Left renal pelvis (tissue), 4 donors: ENCODE measurements around the gene ZNF44. TPM values are rescaled to one million over a fixed set of nuclear protein-coding genes. Genes with fewer than 3 reads are reported as not detected.
"Not testable (repeated sequence)": the region's sequence is repeated elsewhere in the genome, so short reads cannot be mapped to it uniquely, and the experiment has no call there.

Experiments
- DNase-seq, 4 donors: peaks; one replicate each; pipeline ENCODE4 v3.0.0-alpha.2; 2013; ENCODE audit warnings: low read depth in 4 of 4, low spot score in 3 of 4
- polyA plus RNA-seq, 4 donors: library from polyadenylated mRNA; unstranded; fragments of 120-200 nt; gene quantifications; one replicate each; pipeline ENCODE4 v1.2.1, GENCODE V29; 2013; ENCODE audit not compliant: insufficient read length in 4 of 4

ZNF44 gene
- polyA plus RNA-seq, result 10 to 100 TPM; 11.4 to 58.2 (median 52.7) TPM

DNA sequence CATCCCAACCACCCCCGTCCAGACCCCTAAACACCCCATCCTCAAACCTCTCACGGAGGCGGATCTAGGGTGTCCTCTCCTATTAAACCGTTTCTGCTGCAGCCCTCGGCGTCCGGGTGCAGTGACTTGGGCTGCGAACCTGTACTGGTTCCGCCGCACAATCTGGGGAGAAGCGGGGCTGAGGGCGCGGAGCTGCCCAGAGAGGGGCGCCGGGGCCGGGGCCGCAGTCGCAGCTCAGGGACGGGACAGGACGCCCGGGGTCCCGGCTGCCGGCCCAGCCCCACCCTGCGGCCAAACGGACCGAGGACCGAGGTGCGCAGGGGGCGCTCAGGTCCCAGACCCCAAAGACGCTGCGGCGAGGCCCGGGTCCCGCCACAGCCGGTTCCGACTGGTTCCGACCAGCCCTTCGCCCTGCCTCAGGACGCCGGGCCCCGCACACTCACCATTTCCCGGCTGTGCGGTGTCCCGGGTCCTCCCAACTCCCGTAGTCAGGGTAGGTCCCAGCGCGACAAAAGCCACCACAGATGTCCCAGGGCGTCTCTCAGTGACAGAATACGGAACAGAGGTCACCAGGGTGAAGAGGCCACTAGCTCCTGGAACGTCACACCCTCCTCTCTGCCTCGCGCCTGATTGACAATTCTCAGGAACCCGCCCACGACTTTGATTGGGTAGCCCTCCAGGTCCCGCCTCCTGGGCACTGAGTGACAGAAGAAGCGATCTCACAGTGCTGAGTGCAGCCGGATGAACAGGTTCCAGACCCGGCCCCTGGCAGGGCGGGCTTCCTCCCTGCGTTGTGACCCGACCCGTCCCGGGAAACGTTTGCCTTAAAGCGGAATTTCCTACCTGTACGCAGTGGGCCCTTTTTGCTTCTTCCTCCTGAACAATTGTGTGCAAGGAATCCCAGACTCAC, at the start of gene ZNF44:
Gene ZNF44 (minus strand): TSS at position 635 of the 910 bp plus-strand sequence. CDS start 189 bp downstream, at position 446.
- DNase-seq, result peak; percentile 90 to 96 (median 94)

DNA sequence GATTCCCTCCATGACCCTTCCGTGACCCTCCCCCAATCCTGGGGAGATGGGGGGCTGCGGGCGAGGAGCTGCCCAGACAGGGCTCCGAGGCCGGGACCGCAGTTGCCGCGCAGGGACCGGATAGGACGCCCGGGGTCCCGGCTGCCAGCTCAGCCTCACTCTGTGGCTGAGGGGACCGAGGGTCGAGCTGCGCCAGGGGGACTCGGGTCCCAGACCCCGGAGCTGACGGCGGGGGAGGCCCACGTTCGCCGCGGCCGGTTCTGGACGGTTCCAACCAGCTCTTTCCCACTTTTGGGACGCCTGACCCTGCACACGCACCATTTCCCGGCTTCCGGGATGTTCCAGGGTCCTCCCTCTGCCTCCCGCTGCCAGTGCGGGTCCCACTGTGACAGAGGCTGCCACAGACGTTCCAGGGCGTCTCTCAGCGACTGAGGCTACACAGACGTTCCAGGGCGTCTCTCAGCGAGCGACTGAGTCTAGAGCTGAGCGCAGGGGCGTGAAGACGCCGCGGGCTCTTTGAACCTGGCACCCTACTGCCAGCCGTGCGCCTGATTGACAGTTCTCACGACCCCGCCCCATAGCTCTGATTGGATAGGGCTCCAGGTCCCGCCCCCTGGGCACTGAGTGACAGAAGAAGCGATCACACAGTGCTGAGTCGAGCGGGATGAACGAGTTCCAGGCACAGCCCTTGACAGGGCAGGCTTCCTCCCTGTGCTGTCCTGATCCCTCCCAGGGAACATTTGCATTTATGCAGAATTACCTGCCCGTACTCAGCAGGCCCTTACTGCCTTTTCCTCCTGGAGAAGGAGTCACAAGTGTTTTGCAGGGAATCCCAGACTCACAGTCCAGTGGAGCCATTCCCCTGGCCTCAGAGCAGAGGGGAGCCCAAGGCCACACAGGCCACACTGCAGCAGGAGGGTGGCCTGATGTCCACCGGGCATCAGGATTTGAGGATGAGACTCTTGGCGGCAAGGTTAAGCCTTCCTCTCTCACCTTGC, 38.8 kb upstream of the ZNF44 start, which contains the start of gene ZNF563:
Gene ZNF563 (minus strand): TSS at position 472 of the 998 bp plus-strand sequence. CDS start 151 bp downstream, at position 321.
- peak; percentile 88 to 91 (median 90) for DNase-seq

DNA sequence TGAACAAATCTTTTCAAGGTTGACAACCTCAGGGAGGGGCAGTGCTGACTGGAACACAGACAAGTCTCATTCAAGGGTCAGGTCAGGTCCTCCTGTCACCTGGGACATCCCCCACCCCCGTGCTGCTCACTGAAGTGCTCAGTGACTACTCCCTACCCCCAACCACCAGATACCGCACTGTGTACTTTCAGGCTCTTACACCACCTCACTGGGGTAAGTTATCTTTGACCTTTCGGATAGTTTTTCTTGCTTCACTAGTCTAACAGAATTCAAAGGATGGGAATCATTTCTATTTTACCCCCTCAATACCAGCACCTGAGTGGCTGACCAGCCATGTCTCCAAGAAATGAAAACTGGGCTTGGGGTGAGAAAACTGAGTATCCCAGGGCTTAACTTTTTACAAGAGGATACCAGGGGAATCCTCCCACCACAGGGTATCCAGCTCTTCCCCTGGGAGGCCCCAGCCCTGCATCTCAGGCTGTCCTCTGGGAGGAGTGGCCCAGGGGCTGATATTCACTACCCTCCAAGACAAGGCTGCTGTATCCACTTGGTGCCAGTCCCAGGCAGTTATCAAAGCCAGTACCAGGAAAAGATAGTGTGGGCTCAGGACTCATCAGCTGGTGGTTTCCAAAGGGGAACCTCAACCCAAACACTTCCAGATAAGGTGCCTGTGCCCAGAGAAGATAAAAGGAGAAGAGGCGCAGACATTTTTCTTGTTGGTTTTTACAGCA, 36.7 kb upstream of the ZNF44 start:
- DNase-seq, result no peak

DNA sequence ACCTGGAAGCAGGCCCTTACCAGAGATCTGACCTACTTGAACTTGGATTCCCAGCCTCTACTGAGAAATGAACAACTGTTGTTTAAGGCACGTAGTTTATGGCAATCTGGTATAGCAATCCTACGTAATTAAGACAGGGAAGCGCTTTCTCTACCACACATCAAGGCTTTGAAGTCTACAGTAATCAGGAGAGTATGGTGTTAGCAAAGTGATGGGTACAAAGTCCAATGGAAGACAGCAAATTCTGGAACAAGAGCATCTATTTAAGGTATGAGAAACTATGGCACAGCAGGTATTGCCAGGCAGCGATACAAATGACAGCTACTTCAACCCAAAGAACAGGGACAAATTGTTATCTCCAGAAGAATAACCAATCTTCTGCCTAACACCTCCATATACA, 35.7 kb upstream of the ZNF44 start:
- DNase-seq, result no peak

DNA sequence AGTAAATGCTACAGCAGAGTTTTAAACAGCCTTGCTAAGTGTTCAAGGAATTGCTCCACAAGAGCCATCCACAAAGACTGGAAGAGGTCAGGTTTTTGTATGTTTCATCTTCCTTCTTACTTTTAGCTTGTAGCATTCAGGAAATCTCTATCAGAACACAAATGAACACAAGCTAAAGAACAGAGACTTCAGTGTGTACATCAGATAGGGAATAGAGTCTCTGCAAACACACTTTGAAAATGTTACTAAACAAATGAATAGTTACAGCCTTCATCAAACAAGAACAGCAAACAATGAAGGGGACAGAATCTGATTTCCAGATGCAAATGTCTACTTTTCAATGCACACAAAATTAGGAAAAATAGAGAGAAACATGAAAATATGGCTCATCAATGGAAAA, 31.0 kb upstream of the ZNF44 start:
- DNase-seq, result no peak

DNA sequence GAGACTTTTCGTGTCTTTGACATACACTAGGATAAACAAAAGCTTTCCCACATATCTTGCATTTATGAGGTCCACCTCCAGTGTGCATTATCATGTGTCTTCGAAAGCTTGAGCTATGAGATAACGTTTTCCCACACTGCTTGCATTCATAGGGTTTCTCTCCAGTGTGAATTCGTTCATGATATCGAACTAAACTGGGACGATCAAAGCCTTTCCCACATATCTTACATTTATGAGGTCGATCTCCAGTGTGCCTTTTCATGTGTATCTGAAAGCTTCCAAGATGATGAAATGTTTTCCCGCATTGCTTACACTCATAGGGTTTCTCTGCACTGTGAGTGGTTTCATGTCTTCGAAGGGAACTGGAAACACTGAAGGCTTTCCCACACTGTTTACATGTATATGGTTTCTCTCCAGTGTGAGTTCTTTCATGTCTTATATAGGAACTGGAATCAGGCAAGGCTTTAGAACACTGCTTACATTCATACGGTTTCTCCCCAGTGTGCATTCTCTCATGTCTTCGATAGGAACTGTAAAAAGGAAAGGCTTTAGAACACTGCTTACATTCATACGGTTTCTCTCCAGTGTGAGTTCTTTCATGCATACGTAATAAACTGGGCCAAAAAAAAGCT, 24.2 kb upstream of the ZNF44 start:
- DNase-seq, result no peak

DNA sequence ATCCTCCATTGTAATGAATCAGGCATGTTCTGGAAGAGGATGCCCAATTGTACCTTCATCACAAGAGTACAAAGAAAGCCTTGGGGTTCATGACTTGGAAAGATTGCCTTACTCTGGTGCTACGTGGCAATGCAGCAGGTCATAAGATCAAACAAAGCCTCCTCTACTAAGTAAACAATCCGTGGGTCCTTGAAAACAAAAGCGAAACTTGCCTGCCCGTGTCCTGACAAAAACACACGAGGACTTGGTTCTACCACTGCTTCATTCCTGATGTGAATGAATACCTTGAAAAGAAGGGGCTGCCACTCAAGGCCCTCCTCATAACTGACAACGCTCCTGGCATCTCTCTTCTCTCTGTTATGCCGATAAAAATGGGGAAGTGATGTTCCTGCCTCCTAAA, 19.9 kb upstream of the ZNF44 start:
- no peak for DNase-seq

DNA sequence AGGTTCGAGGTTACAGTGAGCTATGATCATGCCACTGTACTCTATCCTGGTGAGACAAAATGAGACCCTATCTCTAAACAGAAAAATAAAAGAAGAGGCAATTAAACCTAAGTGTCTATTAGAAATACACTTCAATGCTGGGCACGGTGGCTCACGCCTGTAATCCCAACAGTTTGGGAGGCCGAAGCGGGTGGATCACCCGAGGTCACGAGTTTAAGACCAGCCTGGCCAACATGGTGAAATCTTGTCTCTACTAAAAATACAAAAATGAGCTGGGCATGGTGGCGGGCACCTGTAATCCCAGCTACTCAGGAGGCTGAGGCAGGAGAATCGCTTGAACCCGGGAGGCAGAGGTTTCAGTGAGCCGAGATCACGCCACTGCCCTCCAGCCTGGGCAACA, 14.2 kb upstream of the ZNF44 start:
- DNase-seq, result not testable (repeated sequence)

DNA sequence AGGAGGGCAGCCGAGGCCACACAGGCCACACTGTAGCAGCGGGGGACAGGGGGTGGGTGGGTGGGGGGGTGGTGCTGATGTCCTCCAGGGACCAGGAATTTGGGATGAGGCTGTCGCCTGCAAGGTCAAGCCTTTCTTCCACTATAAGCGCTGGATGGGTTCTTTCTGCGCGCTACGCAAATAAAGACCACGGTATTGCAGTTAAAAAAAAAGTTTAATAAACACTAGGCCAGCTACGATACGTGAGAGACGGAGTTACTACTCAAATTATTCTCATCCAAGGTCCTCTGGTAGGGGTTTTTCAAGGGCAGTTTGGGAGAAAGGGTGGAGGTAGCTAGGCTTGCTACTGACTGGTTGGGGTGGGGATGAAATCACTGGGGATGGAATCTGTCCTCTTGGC, 508 bp upstream of the ZNF44 start:
- no peak for DNase-seq

DNA sequence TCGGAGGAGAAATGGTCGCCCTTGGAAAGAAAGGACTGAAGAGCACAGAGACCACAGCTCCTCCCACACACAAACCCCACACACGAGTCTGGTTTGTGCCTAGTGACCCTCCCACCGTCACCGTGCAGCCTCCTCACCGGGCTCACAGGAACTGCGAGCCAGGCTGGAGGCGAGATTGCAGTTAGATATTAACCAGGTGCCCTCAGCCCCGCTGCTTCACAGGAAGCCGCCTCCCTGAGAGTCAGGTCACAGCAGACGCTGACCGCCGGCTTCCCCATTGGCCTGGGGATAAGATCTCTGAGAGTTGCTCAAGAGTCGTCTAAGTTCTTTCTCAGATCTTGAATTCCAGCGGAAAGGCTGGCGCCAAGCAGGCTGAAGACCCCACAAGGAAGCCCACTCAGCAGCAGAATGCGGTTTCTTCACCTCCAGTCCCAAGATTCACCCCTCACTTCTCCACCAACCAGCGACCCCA, 870 bp downstream of the ZNF44 start:
- peak; percentile 51 to 57 (median 52) for DNase-seq

DNA sequence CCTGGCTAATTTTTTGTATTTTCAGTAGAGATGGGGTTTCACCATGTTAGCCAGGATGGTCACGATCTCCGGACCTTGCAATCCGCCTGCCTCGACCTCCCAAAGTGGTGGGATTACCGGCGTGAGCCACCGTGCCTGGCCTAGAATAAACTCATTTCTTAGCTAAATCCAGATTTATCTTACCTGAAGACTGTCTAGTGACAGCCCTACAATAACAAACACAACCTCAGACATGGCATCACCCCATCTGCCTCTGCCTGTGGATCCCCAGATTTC, 5.0 kb downstream of the ZNF44 start:
- no peak for DNase-seq

DNA sequence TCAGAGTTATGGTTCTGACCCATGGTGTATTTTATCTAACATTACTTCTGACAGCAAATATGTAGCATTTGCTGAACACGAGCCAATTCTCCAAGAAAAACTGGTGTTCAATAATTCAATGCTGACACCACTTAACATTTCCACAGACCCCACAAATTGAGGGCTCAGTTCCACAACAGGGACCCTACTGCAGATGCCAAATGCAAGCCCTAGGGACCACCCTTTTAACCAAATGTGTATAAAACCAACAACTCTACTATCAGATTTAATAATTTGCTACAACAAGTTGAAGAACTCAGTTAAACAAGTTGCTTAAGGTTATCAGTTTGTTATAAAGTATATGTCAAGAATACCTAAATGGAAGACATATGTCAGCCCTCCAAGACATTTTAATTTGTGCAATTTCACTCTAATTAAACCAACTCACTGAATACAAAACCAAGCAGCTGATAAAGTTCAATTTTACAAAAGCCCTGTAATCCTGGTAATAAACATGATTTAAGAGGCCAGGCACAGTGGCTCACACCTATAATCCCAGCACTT, 6.7 kb downstream of the ZNF44 start:
- peak in 3 of 4 donors; percentile 26 to 42 (median 35) for DNase-seq

DNA sequence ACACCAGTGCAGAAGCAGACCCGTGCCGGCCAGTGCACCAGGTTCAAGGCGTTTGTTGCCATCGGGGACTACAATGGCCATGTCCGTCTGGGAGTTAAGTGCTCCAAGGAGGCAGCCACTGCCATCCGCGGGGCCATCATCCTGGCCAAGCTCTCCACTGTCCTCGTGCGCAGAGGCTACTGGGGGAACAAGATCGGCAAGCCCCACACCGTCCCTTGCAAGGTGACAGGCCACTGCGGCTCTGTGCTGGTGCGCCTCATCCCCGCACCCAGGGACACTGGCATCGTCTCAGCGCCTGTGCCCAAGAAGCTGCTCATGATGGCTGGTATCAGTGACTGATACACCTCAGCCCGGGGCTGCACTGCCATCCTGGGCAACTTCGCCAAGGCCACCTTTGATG, 10.1 kb downstream of the ZNF44 start:
- no peak for DNase-seq

DNA sequence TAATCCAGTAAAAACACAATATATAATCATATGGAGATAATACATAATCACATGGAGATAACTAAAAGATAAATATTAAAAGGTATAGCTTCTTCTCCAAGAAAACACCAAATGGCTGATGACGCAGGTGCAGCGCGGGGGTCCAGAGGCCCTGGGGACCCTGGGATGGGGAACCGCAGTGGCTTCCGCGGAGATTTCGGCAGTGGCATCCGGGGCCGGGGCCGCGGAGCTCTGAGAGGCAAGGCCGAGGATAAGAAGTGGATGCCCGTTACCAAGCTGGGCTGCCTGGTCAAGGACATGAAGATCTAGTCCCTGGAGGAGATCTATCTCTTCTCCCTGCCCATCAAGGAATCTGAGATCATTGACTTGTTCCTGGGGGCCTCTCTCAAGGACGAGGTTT, 10.5 kb downstream of the ZNF44 start:
- DNase-seq, result no peak

DNA sequence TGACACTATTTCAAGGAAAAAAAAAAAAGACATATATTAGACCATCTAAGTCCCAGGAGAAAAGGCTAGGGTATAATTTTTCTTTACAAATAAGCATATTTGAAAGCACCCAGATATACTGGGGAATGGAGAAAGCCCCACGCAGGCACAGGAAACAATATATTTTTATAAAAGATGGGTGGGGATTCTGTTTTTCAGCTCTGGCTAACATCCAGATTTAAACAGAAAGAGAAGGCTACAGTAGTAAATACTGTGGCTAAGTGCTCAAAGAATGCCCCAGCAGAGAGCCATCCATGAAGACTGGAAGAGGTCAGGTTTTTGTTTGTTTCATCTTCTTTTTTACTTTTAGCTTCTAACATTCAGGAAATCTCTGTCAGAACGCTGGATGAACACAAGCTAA, 16.0 kb downstream of the ZNF44 start:
- no peak for DNase-seq

DNA sequence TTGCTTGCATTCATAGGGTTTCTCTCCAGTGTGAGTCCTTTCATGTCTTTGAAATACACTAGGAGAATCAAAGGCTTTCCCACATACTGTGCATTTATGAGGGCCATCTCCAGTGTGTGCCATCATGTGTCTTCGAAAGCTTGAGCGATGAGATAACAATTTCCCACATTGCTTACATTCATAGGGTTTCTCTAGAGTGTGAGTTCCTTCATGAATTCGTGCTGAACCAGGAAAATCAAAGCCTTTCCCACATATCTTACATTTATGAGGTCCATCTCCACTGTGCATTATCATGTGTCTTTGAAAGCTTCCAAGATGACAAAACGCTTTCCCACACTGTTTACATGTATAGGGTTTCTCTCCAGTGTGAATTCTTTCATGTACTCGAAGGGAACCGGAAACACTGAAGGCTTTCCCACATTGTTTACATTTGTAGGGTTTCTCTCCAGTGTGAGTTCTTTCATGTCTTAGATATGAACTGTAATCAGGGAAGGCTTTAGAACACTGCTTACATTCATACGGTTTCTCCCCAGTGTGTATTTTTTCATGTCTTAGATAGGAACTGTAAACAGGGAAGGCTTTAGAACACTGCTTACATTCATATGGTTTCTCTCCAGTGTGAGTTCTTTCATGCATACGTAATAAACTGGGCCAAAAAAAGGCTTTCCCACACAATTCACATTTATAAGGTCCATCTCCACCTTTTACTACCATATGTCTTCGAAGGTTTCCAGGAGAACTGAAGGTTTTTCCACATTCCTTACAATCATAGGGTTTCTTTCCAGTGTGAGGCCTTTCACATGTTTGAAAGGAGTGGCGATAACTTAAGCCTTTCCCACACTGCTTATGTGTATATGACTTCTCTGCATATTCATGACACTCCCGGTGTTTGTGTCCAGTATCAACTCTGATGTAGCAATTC, 21.4 kb downstream of the ZNF44 start:
- no peak for DNase-seq

DNA sequence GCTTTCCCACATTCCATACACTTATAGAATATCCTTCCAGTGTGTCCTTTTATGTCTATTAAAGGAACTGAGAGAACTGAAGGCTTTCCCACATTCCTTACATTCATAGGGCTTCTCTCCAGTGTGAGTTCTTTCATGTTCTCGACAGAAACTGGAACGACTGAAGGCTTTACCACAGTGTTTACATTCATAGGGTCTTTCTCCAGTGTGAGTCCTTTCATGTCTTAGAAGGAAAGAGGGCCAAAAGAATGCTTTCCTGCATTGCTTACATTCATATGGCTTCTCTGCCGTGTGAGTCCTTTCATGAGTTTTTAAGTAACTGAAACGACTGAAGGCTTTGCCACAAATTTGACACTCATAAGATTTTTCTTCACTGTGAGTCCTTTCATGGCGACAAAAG, 22.3 kb downstream of the ZNF44 start:
- no peak for DNase-seq

DNA sequence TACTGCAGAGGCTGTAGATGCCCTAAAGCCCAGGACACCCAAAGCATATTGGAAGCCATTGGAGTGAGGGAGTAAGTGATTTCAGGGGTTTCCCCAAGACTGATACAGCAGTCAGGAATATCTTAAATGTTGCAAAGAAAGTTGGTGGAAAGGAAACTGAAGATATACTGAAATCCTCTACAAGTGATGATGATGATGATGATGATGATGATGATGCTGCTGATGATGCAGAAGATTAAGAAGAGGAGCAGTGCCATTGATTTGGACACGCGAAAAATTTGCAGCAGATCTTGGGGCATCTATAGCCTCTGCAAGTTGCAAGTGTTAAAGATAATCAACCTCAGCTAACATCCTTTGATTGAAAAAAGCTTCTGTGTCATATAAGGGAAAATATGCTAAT, 23.8 kb downstream of the ZNF44 start:
- DNase-seq, result no peak
